T-helper 22 cell (primary cell): Measurements from ENCODE around the gene NEURL1B.

Source experiments
- DNase-seq: peaks from one replicate; pipeline ENCODE4 v3.0.0-alpha.2; 2020; ENCODE audit warnings: low read depth

Gene NEURL1B

GRCh38 chr5:172715931-172716682, 75.0 kb downstream of the NEURL1B start:
- DNase-seq = no peak

DNA sequence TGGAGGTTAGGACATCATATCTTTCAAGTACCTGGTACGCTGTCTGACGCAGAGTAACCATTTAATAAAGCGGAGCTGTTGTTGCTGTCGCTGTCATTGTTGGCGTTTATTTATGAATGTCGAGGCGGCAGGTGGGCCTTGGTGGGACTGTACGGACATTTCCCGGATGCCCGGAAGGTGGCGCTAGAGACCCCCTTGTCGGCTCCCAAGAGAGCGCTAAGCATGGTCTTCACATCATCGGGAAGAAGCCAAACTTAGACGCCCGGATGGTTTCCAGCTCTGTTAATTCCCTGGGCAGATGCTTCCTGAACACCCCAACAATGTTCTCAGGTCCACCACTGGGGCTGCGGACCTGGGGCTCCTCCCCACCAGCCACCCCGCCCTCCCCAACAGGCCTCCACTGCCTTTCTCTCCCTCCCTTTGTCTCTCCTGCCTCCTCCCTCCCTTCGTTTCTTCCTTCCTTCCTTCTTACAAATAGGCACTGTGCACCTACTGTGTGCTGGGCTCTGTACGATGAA, 75.8 kb downstream of the NEURL1B start:
- peak; percentile 44 for DNase-seq

DNA sequence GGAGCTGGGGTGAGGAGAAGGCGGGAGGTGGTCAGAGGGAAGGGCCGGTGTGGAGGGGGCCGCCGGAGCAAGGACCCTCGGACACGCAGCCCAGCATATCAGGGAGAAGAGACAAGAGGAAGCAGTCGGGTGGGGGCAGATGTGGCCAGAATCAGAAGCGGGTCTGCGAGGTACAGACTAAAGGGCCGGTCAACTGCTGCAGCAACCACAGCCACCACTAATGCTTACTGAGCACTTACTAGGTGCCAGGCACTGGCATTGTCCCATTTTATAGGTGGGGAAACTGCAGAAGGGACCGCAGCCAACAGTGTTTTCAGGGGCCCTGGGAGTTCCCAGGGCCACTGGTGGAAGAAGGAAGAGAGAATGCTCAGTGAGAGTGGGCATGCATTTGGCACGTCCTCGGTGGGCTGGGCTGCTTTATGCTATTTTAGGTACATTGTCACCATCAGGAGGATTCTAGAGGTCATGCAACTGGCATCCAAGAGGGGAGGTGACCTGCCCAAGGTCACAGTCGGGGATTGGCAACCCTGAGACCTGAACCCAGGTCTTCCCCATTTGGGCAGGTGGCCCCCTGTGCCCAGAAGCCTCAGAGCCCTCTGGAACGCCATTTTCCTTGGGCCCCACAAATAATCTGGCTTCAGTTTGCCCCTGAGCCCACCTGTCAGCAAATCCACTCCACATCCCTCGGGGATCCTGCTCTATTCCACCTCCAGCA, 76.6 kb downstream of the NEURL1B start:
- no peak for DNase-seq

GRCh38 chr5:172718527-172719114, 77.6 kb downstream of the NEURL1B start:
- DNase-seq = no peak

GRCh38 chr5:172719211-172719610, 78.1 kb downstream of the NEURL1B start:
- no peak for DNase-seq

DNA sequence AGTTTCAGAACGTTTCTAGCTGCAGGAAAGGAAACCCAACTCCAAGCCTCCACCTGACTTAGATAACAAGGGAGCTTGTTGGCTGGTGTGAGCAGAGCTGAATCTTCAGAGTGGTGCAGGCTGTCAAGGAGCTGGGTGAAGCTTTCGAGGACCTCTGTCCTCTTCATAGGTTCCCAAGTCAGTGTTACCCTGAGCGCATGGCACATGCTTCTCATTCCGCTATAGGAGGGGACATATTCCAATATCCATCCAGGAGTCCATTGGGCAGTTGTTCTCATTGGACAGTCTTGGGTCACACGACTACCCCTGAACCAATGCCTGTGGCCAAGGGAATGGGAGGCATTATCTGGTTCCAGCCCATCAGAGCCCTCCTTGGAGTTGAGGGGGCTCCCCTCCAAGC, 79.6 kb downstream of the NEURL1B start:
- DNase-seq = no peak

DNA sequence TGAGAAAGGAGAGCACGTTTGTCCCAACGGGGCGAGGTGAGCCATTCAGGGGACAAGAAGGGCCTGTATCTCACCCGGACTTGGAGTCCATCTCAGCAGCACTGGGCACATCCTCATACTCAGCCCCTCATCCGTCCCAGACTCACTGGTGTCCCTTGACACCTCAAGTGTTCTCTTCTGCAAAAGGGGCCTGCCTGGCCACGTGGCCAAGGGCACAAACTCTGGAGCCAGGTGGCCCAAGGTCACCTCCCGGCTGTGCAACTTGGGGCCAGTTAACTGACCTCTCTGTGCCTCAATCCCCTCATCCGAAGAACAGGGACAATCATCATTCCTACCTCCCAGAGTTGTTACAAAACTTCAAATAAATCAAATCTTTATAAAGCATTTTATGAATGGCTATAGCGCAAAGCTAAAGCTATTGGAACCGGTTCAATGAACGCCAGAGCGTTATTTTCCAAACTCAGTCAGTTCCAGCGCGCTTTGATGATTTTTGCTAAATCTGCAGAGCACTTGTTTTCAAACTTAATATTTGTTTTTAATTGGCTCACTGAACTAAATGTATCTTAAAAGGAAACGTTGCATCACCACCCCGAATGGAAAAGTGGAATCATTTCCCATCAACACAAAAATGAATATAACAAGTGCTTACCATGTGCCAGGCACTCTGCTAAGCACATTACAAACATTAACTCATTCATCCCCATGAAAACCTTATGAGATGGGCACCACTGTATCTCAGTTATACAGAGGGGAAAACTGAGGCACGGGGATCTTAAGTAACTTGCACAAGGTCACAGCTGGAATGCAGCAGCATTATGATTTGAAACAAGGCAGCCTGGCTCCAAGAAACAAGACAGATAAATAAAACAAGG, 80.6 kb downstream of the NEURL1B start:
- no peak for DNase-seq

DNA sequence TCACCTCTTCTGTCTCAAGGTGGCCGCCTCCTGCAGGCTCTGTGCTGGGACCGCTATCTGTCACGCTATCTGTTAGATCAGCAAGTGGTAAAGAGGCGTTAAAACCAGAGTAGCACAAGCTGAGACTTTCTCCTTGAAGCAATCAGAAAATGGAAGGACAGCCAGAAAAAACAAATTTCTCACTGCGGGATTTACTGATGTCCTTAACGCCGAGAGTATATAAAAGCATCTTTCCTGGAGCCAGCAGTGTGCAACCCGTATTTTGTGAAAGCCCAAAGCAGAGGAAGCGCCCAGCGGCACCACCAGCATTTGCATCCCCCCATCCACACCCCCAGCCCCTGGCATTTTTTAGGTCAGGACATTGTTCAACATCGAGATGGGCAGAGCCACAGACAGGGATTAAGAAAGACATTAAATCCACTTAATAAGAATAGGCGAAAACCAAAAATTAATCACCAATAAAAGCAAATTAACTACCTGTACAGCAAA, 81.3 kb downstream of the NEURL1B start:
- no peak for DNase-seq

- DNase-seq = no peak
Measured at GRCh38 chr5:172723508-172723907, 82.4 kb downstream of the NEURL1B start.

GRCh38 chr5:172724242-172725183, 83.5 kb downstream of the NEURL1B start:
- no peak for DNase-seq

GRCh38 chr5:172725273-172725672, 84.2 kb downstream of the NEURL1B start:
- DNase-seq = no peak

GRCh38 chr5:172725785-172726184, 84.7 kb downstream of the NEURL1B start:
- no peak for DNase-seq

- no peak for DNase-seq
Measured at GRCh38 chr5:172726966-172727365, 85.9 kb downstream of the NEURL1B start.

DNA sequence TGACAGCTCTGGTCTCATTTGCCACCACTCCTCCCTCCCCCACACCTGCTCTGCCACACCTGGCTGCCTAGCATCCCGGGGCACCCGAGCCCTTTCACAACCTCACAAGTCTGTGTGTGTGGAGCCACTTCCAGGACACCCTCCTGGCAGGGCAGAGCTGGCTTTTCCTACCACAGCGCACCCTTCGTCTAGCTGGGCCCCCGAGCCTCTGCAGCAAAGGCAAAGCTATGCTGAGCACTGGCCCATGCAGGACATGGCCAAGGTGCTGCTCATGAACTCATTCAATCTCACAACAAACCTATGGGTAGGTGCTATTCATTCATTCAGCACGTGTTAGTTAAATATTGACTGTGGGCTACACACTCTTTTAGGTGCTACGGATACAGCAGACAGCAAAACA, 86.5 kb downstream of the NEURL1B start:
- DNase-seq = no peak

- DNase-seq = no peak
Measured at GRCh38 chr5:172728481-172729241, 87.6 kb downstream of the NEURL1B start.

GRCh38 chr5:172729588-172729987, 88.5 kb downstream of the NEURL1B start:
- no peak for DNase-seq

DNA sequence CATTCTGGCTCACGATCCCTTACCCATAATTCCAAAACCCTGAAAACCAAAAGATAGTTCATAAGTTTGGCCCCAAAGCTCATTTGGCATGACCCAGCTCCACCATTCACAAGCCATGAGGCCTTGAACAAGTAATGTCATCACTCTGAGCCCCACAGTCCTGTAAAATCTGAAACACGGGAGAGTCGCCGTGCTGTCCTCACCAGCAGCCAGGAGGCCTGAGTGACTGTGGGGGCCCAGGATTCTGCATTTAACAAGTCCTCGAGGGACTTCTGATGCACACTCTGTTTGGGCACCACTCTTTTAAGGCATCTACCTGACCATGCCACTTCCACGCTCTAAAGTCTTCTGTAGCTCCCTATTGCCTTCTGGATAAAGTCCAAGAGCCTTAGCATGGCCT, 89.2 kb downstream of the NEURL1B start:
- no peak for DNase-seq

DNA sequence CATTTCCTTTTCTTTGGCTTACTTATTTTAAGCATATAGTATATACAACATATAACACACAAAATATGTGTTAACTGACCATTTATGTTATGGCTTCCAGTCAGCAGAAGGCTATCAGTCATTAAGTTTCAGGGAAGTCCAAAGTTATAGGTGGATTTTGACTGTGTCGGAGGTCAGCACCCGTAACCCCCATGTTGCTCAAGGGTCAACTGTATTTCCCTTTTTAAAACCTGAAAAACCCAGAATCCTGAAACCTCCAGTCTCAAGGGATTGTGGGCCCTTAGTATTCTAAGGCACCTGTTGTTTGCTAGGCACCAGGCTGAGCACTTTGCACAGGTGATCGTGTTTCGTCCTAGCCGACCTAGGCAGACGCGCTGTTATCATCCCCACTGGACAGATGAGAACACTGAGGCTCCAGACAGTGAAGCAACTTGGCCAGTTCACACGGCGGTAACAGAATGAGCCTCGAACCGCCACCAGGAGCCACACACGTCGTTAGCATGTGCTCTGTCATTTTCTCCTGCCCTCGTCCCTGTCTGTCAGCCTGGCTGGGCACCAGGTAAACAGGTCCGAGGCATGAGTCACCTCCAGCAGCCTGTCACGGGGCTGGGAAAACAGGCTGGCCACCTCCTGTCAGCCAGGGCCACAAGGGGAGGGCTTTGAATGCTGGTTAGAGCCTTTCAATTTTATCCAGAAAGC, 90.1 kb downstream of the NEURL1B start:
- no peak for DNase-seq

DNA sequence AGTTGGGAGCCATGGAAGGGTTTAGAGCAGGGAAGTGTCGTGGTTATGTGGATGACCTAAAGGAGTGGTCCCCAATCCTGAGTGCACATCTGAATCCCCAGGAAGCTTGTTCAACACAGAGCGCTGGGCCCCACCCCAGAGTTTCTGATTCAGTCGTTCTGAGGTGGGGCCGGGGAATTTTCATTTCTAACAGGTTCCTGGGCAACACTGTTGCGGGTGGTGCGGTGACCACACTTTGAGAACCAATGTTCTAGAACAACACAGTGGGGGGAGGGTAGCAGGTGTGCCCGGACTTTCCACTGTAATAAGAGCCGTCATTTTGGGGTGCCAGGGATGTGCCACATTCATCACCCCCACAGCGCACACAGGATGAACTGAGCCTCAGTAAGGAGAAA, 90.6 kb downstream of the NEURL1B start:
- no peak for DNase-seq
